Vagina (tissue), 2 donors: ENCODE data around the gene TNFRSF18. TPM values are rescaled to one million over a fixed set of nuclear protein-coding genes. Genes with fewer than 3 reads are reported as not detected.

Source experiments
- DNase-seq, 2 donors: peaks; one replicate each; pipeline ENCODE4 v3.0.0-alpha.2; 2017; ENCODE audit errors: extremely low spot score in 2 of 2
- H3K27ac ChIP-seq: fragments of 200-600 bp; sonication (generic); one replicate; pipeline ENCODE4 v1.5.1; 2019
- H3K27me3 ChIP-seq: fragments of 200-600 bp; sonication (generic); one replicate; pipeline ENCODE4 v1.5.1; 2019
- H3K36me3 ChIP-seq, 2 donors: fragments of 200-600 bp; sonication (generic); one replicate each; pipeline ENCODE4 v1.5.1; 2017 to 2019
- H3K4me1 ChIP-seq: fragments of 200-600 bp; sonication (generic); one replicate; pipeline ENCODE4 v1.5.1; 2019
- H3K4me3 ChIP-seq, 2 donors: fragments of 200-600 bp; sonication (generic); 1 replicate in 1 of 2; 2 replicates in 1 of 2; pipeline ENCODE4 v1.5.1; 2016 to 2019
- H3K9me3 ChIP-seq: fragments of 200-600 bp; sonication (generic); one replicate; pipeline ENCODE4 v1.5.1; 2019
- POLR2A ChIP-seq, 2 donors: fragments of 450-650 bp; IDR thresholded peaks; one replicate each; pipeline ENCODE4 v1.6.1; 2017; ENCODE audit warnings: antibody characterized with exemption in 2 of 2, mild to moderate bottlenecking in 2 of 2, moderate library complexity in 2 of 2
- POLR2AphosphoS5 ChIP-seq, 2 donors: sonication (generic); formaldehyde crosslinking; IDR thresholded peaks; one replicate each; pipeline ENCODE4 v1.9.0; 2017; ENCODE audit warnings: antibody characterized with exemption in 2 of 2, mild to moderate bottlenecking in 2 of 2, low read depth in 1 of 2; ENCODE audit not compliant: insufficient read depth in 1 of 2
- intact Hi-C: fragments of 100-400 bp; cut with DNase I; formaldehyde crosslinking; loops from one replicate; pipeline ENCODE4 v1.15.1; 2023
- total RNA-seq: library from RNA; depleted of rRNA; stranded (reverse); fragments of >200 nt; gene quantifications from one replicate; pipeline ENCODE4 v1.2.3, GENCODE V29; 2016
- TF ChIP-seq, protein P1 (sequence below), 3 experiments: fragments of 450-650 bp in 2 of 3; fragments of 200-600 bp in 1 of 3; sonication (generic) in 1 of 3; IDR thresholded peaks; one replicate each; pipeline ENCODE4 v1.5.1; 2017 to 2019; ENCODE audit warnings: antibody characterized with exemption in 3 of 3, mild to moderate bottlenecking in 2 of 3, moderate library complexity in 2 of 3

Gene TNFRSF18
- total RNA-seq, 1 donor from 2014 or later, result 4.4 TPM

DNA sequence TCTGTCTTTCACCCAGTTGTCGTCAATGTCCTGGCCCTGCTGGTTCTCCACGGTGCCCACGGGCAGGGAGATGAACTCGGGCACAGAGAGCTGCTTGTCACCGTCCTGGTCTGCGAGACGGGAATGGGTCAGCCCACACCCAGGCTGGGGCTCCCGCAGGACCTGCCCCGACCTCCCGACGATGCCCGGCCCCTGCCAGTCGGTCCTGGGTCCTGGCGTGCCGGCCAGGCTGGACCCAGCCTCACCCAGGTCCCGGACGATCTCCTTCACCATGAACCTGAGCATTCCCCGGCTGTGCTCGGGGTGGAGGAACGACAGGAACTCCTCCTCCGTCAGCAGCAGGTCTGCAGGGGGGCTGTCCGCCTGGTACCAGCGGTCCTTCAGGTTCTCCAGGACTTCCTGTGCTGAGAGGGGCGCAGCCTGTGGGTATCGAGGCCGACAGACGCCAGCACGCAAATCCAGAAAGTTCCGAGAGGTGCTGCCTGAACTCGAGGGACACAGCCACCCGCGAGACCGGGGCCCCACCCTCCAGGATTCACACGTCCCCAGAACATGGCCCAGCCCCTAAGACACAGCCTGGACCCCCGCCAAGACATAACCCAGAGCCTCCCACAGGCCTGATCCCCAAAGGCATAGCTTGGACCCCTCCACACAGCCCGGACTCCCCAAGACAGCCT, 12.3 kb upstream of the TNFRSF18 start:
- intact Hi-C loops, result no loop called here
- no peak for DNase-seq
- Histone ChIP-seq H3K27me3 (no peaks in the 10 kb centered on the region), H3K9me3 (no peaks in the 10 kb centered on the region), H3K4me1 (peaks cover 2% of the 10 kb centered on the region), H3K36me3 (peaks cover 0 to 47% of the 10 kb centered on the region in 2 donors), H3K4me3 (no peak overlapping the region), H3K27ac (no peak overlapping the region)
- TF ChIP-seq POLR2A (IDR thresholded peaks at IDR 0.05) (no peak), POLR2AphosphoS5 (IDR thresholded peaks at IDR 0.05; ENCODE audit: insufficient read depth in 1 of 2, low read depth in 1 of 2) (no peak)
- TF ChIP-seq, protein P1, sequence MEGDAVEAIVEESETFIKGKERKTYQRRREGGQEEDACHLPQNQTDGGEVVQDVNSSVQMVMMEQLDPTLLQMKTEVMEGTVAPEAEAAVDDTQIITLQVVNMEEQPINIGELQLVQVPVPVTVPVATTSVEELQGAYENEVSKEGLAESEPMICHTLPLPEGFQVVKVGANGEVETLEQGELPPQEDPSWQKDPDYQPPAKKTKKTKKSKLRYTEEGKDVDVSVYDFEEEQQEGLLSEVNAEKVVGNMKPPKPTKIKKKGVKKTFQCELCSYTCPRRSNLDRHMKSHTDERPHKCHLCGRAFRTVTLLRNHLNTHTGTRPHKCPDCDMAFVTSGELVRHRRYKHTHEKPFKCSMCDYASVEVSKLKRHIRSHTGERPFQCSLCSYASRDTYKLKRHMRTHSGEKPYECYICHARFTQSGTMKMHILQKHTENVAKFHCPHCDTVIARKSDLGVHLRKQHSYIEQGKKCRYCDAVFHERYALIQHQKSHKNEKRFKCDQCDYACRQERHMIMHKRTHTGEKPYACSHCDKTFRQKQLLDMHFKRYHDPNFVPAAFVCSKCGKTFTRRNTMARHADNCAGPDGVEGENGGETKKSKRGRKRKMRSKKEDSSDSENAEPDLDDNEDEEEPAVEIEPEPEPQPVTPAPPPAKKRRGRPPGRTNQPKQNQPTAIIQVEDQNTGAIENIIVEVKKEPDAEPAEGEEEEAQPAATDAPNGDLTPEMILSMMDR (IDR thresholded peaks at IDR 0.05), result no peak

DNA sequence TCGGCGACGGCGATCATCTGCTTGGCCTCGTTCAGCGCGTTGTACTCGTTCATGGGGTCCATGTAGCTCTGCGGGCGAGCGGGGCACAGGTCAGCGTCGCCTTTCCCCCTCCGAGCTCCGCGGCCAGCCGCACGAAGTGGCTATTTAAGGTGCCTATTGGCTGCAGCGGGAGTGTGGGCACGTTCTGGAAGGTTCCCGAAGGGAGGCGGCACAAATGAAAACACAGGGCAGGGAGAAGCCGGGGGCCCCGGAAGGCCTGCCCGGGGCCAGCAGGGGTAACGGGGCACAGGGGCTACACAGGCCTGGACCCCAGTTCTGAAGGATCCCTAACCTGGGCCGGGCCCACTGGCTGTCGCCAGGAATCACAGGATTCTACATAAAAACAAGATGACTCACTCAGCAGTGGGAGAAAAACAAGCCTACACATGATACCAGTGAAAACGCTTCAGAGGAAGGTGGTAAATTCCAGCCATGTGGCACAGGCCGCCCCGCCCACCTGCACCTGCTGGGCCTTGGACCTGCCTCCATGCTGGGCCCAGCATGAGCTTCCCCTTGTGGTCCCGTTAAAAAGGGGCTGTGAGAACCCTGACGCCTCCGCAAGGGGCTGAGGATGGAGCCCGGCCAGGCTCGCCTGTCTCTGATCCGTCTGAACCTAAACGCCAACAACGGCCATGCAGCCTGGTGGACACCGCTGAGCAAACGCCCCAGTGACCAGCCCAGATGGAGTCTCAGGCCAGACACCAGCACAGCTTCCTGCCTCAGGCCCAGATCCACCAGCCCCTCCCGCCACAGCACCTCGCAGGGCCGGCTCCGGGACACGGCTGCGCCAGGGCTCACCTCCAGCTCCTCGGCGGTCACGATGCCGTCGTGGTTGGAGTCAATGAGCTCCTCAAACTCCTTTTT, 11.5 kb upstream of the TNFRSF18 start:
- no peak for TF ChIP-seq POLR2A (IDR thresholded peaks at IDR 0.05)
- TF ChIP-seq, protein P1 (IDR thresholded peaks at IDR 0.05), result no peak
- no peak for TF ChIP-seq POLR2AphosphoS5 (IDR thresholded peaks at IDR 0.05; ENCODE audit: insufficient read depth in 1 of 2, low read depth in 1 of 2)
- DNase-seq, result no peak
- H3K27me3 ChIP-seq, result no peaks in the 10 kb centered on the region
- H3K4me3 ChIP-seq, result no peak overlapping the region
- intact Hi-C loops, result no loop called here
- H3K9me3 ChIP-seq, result no peaks in the 10 kb centered on the region
- peaks cover 5% of the 10 kb centered on the region for H3K4me1 ChIP-seq
- no peak overlapping the region for H3K27ac ChIP-seq
- H3K36me3 ChIP-seq, result peaks cover 0 to 43% of the 10 kb centered on the region in 2 donors

DNA sequence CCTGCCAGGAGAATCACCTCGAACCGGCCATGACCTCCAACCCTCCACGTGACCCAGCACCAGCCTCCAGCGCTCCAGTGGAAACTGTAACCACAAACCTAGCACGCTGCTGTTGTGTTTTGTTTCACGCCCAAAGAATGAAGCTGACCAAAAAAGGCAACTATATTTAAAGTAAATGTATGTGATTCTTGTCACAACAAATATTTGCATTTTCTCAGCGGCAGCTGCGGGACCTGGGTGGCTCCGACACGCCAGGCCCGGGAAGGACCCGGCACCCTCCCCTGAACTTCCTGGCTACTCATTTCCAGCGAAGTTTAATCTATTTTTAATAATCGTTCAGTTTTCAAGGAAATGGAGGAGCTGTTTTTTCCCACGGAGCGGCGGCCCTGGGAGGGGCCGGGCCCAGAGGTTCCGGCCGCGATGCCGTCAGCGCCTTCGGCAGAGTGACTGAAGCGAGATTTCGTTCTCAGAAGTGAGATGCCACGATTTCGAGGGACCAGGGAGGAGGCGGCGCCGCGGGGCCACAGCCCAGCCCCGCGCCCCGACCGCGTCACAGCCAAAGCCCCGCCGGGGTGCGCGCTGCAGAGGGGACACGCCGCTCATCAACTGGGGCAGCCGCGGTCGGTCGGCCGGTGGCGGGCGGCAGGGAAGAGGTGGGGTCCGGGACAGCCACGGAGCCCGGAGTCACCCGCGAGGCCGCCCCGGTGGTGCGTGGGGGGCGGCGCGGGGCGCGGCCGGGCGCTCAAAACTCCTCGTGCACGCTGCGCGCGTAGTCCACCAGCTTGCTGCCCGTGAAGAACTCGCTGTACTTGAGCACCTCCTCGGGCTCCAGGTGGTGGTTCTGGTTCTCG, 10.6 kb upstream of the TNFRSF18 start:
- Histone ChIP-seq H3K4me3 (no peak overlapping the region), H3K9me3 (no peaks in the 10 kb centered on the region), H3K27ac (no peak overlapping the region), H3K27me3 (no peaks in the 10 kb centered on the region), H3K4me1 (peaks cover 12% of the 10 kb centered on the region), H3K36me3 (peaks cover 0 to 35% of the 10 kb centered on the region in 2 donors)
- intact Hi-C loops, result no loop called here
- no peak for DNase-seq
- TF ChIP-seq POLR2AphosphoS5 (IDR thresholded peaks at IDR 0.05; ENCODE audit: insufficient read depth in 1 of 2, low read depth in 1 of 2) (no peak), POLR2A (IDR thresholded peaks at IDR 0.05) (no peak)
- TF ChIP-seq, protein P1 (IDR thresholded peaks at IDR 0.05), result no peak

DNA sequence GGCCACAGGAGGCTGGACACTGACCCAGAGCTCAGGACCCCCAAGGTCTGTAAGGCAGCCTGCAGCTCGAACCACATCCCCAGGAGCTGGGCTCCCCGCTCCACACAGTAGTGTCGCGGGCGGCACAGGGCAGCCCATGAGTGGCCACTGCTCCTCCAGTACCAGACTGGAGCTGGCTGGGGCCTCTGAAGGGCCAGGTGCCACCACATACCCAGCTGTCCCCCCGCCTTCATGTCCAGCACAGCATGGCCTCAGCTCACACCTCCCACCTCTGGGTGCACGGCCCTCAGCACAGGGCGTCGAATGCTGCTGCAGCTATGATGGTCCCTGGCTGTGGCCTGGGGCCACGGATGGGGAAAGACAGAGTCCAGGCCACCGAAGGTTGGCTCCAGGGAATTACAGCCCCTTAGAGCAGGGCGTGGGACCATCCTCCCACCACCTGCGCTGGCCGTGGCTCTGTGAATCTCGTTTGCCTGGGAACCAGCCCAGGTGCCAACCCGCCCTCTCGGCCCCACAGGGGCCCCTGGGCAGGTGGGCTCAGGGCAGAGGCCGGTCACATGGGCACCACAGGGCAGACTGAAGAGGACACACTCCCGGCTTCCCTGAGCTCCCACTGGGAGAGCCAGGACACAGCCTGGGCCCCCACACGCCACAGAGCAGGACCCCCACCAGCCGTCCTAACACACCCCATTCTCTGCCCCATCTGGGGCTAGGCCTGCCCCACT, 9.7 kb upstream of the TNFRSF18 start:
- TF ChIP-seq, protein P1 (IDR thresholded peaks at IDR 0.05), result no peak
- TF ChIP-seq POLR2A (IDR thresholded peaks at IDR 0.05) (no peak), POLR2AphosphoS5 (IDR thresholded peaks at IDR 0.05; ENCODE audit: insufficient read depth in 1 of 2, low read depth in 1 of 2) (no peak)
- intact Hi-C loops, result no loop called here
- H3K36me3 ChIP-seq, result peaks cover 0 to 31% of the 10 kb centered on the region in 2 donors

More for the DNA sequence above, 9.7 kb upstream of the TNFRSF18 start:
- no peak overlapping the region for H3K4me3 ChIP-seq
- no peaks in the 10 kb centered on the region for H3K27me3 ChIP-seq
- H3K4me1 ChIP-seq, result peaks cover 13% of the 10 kb centered on the region
- no peak for DNase-seq
- no peaks in the 10 kb centered on the region for H3K9me3 ChIP-seq
- H3K27ac ChIP-seq, result no peak overlapping the region
